K562 (cell line): ENCODE measurements around the gene PSMD14. TPM values are rescaled to one million over a fixed set of nuclear protein-coding genes. Genes with fewer than 3 reads are reported as not detected.

Experiments used
- ATAC-seq: fragments of 200-7000 bp; cut with Tn5 transposase; 3 replicates; pipeline ENCODE4 v1.9.1; 2020; ENCODE audit warnings: moderate library complexity
- BruUV-seq: library from RNA; stranded (reverse); fragments of 400-500 nt; replicated peaks from 2 replicates; lab custom pipeline; 2021; lab: Mats Ljungman, UMichigan
- CTCF ChIA-PET: fragments of 300-600 bp; formaldehyde crosslinking; extraction: SDS; loops from one replicate; lab custom pipeline; 2021; ENCODE audit warnings: low intra/inter-chr PET ratio; lab: Yijun Ruan, JAX
- POLR2A ChIA-PET: fragments of 300-600, 350-650 bp; sonication (Branson Sonifier 250); formaldehyde crosslinking; extraction: SDS; loops from one replicate; lab custom pipeline; 2021; ENCODE audit warnings: antibody characterized with exemption, inconsistent platforms; lab: Yijun Ruan, JAX
- DNase-seq, 4 experiments: peaks; one replicate each; pipeline versions ENCODE4 v3.0.0 to v3.0.0-alpha.2; 2011 to 2018; ENCODE audit warnings: low spot score in 3 of 4, mixed read lengths in 3 of 4; ENCODE audit errors: extremely low read depth in 1 of 4
- FAIRE-seq: peaks from 2 replicates; lab custom pipeline; 2011; peaks lifted over from hg19 to GRCh38; lab: Jason Lieb, UNC
- H2AFZ ChIP-seq: 2 replicates; pipeline ENCODE4 v1.6.0; 2011; ENCODE audit warnings: low read depth, low read length, control low read depth, inconsistent platforms
- H3K27ac ChIP-seq: fragments of 200-600 bp; 3 replicates; pipeline ENCODE4 v1.8.0; 2011; ENCODE audit warnings: low read depth, mild to moderate bottlenecking, control low read depth, inconsistent platforms, low read length, moderate library complexity, mixed read lengths; ENCODE audit errors: extremely low read depth
- H3K27me3 ChIP-seq, 2 experiments: fragments of 300-600 bp in 1 of 2; 2 replicates in 1 of 2; 3 replicates in 1 of 2; pipeline versions ENCODE4 v1.6.0 to v1.8.0; 2011; ENCODE audit warnings: inconsistent platforms in 2 of 2, low read length in 2 of 2, mild to moderate bottlenecking in 1 of 2, mixed read lengths in 1 of 2, moderate library complexity in 1 of 2; ENCODE audit not compliant: control insufficient read depth in 2 of 2, insufficient read depth in 2 of 2
- H3K36me3 ChIP-seq: fragments of 300-600 bp; 3 replicates; pipeline ENCODE4 v1.8.0; 2011; ENCODE audit warnings: mild to moderate bottlenecking, low read length, inconsistent platforms; ENCODE audit not compliant: control insufficient read depth, insufficient read depth
- H3K4me1 ChIP-seq, 2 experiments: fragments of 200-600 bp in 1 of 2; replicated peaks in 1 of 2; 2 replicates in 1 of 2; 3 replicates in 1 of 2; pipeline versions ENCODE4 v1.5.1 to v1.8.0; 2011; ENCODE audit warnings: inconsistent platforms in 2 of 2, low read length in 2 of 2, mild to moderate bottlenecking in 1 of 2, mixed read lengths in 1 of 2, moderate library complexity in 1 of 2; ENCODE audit not compliant: control insufficient read depth in 2 of 2, insufficient read depth in 2 of 2
- H3K4me2 ChIP-seq: 2 replicates; pipeline ENCODE4 v1.6.1; 2011; ENCODE audit warnings: low read length, control low read depth, inconsistent platforms, mixed read lengths; ENCODE audit not compliant: insufficient read depth
- H3K4me3 ChIP-seq: fragments of 200-600 bp; sonication (generic), shearing (Covaris generic); 2 replicates; pipeline ENCODE4 v1.5.1; 2016; ENCODE audit warnings: control low read depth, inconsistent platforms
- H3K79me2 ChIP-seq: fragments of 200-600 bp; 3 replicates; pipeline ENCODE4 v1.8.0; 2011; ENCODE audit warnings: low read length, inconsistent platforms; ENCODE audit not compliant: control insufficient read depth, insufficient read depth
- H3K9ac ChIP-seq, 2 experiments: 2 replicates each; pipeline versions ENCODE4 v1.6.0 to v1.6.1; 2011; ENCODE audit warnings: low read depth in 2 of 2, low read length in 2 of 2, control low read depth in 1 of 2, inconsistent platforms in 1 of 2, mild to moderate bottlenecking in 1 of 2, mixed read lengths in 1 of 2; ENCODE audit not compliant: insufficient read depth in 1 of 2
- H3K9me1 ChIP-seq: one replicate; pipeline ENCODE4 v1.6.0; 2011; ENCODE audit warnings: inconsistent platforms, mild to moderate bottlenecking, low read length, moderate library complexity; ENCODE audit not compliant: control insufficient read depth, insufficient read depth
- H3K9me3 ChIP-seq: replicated peaks from 2 replicates; pipeline ENCODE4 v1.5.1; 2011; ENCODE audit warnings: low read depth, low read length, inconsistent platforms; ENCODE audit not compliant: control insufficient read depth, insufficient read depth
- H4K20me1 ChIP-seq: replicated peaks from 2 replicates; pipeline ENCODE4 v1.6.1; 2011; ENCODE audit warnings: low read length, inconsistent platforms, mixed read lengths; ENCODE audit not compliant: control insufficient read depth, insufficient read depth
- ARHGAP35 ChIP-seq: fragments of 450-650 bp; IDR thresholded peaks from 2 replicates; pipeline ENCODE4 v1.6.1; 2018; ENCODE audit not compliant: partially characterized antibody
- CBX1 ChIP-seq: sonication (generic); IDR thresholded peaks from 2 replicates; pipeline ENCODE4 v1.6.1; 2016; ENCODE audit warnings: antibody characterized with exemption, low read depth, mild to moderate bottlenecking
- E2F1 ChIP-seq: sonication (generic); formaldehyde crosslinking; IDR thresholded peaks from 2 replicates; pipeline ENCODE4 v1.8.1; 2023; ENCODE audit warnings: mild to moderate bottlenecking, missing genetic modification reagents, moderate library complexity
- MAFK ChIP-seq: IDR thresholded peaks from 2 replicates; pipeline ENCODE4 v1.6.1; 2011; ENCODE audit warnings: low read length, improper control_type of control experiment
- MBD1 ChIP-seq: fragments of 250-450 bp; sonication (Bioruptor Pico); IDR thresholded peaks from 2 replicates; pipeline ENCODE4 v1.8.0; 2022; ENCODE audit warnings: inconsistent platforms
- PREB ChIP-seq: sonication (generic); formaldehyde crosslinking; IDR thresholded peaks from 2 replicates; pipeline ENCODE4 v1.8.1; 2023; ENCODE audit warnings: mild to moderate bottlenecking, missing genetic modification reagents
- PTBP1 ChIP-seq: fragments of 200-400 bp; formaldehyde crosslinking; IDR thresholded peaks from 2 replicates; pipeline ENCODE4 v1.6.1; 2017; ENCODE audit warnings: low read depth, low read length
- PURB ChIP-seq: sonication (generic); formaldehyde crosslinking; IDR thresholded peaks from 2 replicates; pipeline ENCODE4 v1.9.0; 2021; ENCODE audit warnings: low read depth, mild to moderate bottlenecking, missing genetic modification reagents
- PYGO2 ChIP-seq: fragments of 450-650 bp; IDR thresholded peaks from 2 replicates; pipeline ENCODE4 v1.6.1; 2016; ENCODE audit warnings: mild to moderate bottlenecking, missing genetic modification characterization, moderate library complexity, missing compliant biosample characterization
- RBBP5 ChIP-seq: fragments of 200-600 bp; sonication (generic); IDR thresholded peaks from 2 replicates; pipeline ENCODE4 v1.6.1; 2012; ENCODE audit warnings: borderline replicate concordance, mild to moderate bottlenecking, low read length, control low read depth, inconsistent platforms; ENCODE audit not compliant: insufficient read depth, poor library complexity, severe bottlenecking
- RFX7 ChIP-seq: fragments of 250-450 bp; sonication (Bioruptor Pico); IDR thresholded peaks from 2 replicates; pipeline ENCODE4 v1.5.1; 2021; ENCODE audit warnings: mild to moderate bottlenecking
- SMAD1 ChIP-seq: fragments of 150-350 bp; IDR thresholded peaks from 2 replicates; pipeline ENCODE4 v1.6.1; 2014; ENCODE audit warnings: low read length, low read depth; ENCODE audit not compliant: partially characterized antibody
- SMARCB1 ChIP-seq: IDR thresholded peaks from 2 replicates; pipeline ENCODE4 v1.6.1; 2011; ENCODE audit warnings: improper control_type of control experiment, low read depth; ENCODE audit not compliant: insufficient read length
- SNAPC5 ChIP-seq: fragments of 250-450 bp; sonication (Bioruptor Pico); IDR thresholded peaks from 2 replicates; pipeline ENCODE4 v1.8.0; 2021; ENCODE audit warnings: moderate library complexity, mild to moderate bottlenecking, inconsistent platforms
- SP2 ChIP-seq: IDR thresholded peaks from 2 replicates; pipeline ENCODE4 v1.6.1; 2011; ENCODE audit warnings: mild to moderate bottlenecking, low read depth, low read length, moderate library complexity; ENCODE audit not compliant: poor library complexity, severe bottlenecking; ENCODE audit errors: extremely low read depth
- ZC3H8 ChIP-seq: fragments of 450-650 bp; IDR thresholded peaks from 2 replicates; pipeline ENCODE4 v1.6.1; 2017
- ZNF766 ChIP-seq: fragments of 200-800 bp; sonication (Bioruptor generic); conservative IDR thresholded peaks from 2 replicates; pipeline ENCODE4 v1.6.1; 2016; ENCODE audit warnings: missing genetic modification characterization, missing compliant biosample characterization
- WGBS: fragments of 100-300 bp; shearing (Covaris generic); methylation state at CpG from one replicate; pipeline ENCODE4 v1.1.6; 2016; ENCODE audit warnings: low coverage, mixed read lengths; ENCODE audit not compliant: insufficient coverage; ENCODE audit errors: missing lambda C conversion rate; 5-methylcytosine and 5-hydroxymethylcytosine counted together
- in situ Hi-C: fragments of 300-500 bp; cut with MboI; formaldehyde crosslinking; loops from 4 replicates; pipeline ENCODE4 v1.15.0; 2018; ENCODE audit warnings: inconsistent platforms, mixed read lengths
- intact Hi-C: fragments of 100-400 bp; cut with micrococcal nuclease; formaldehyde crosslinking; loops from 2 replicates; pipeline ENCODE4 v1.14.2; 2022
- polyA plus RNA-seq, 8 experiments: library from polyadenylated mRNA; depleted of rRNA in 4 of 8; stranded (reverse) in 5 of 8; unstranded in 3 of 8; fragments of >200 nt; fragmentation: Nextera tagmentation in 2 of 8; fragmentation: Illumina TruSeq in 1 of 8; extraction: Ambion mirVana in 2 of 8; extraction: Trizol in 1 of 8; gene quantifications; 2 replicates each; pipeline versions ENCODE4 v1.2.1 to v1.2.3, GENCODE V29; 2011 to 2014; ENCODE audit warnings: inconsistent platforms in 1 of 8, missing spikeins in 1 of 8
- total RNA-seq, 7 experiments: library from RNA; depleted of rRNA in 6 of 7; stranded (reverse); fragments of >200 nt in 6 of 7; fragmentation: Illumina TruSeq in 2 of 7; extraction: Trizol in 2 of 7; gene quantifications; 2 replicates each; pipeline versions ENCODE4 v1.2.1 to v1.2.3, GENCODE V29; 2011 to 2021; ENCODE audit warnings: low replicate concordance in 1 of 7

The PSMD14 gene
- total and polyA plus RNA-seq, 9 of the 15 experiments (the other 6 are each of a cell fraction or from before 2014, with no cell fraction given): 151 to 515 (median 228) TPM

GRCh38 chr2:161415034-161415986 lies 107.1 kb downstream of the PSMD14 start:
- no peaks in the 10 kb centered on the region for H3K79me2 ChIP-seq
- peak overlapping the region; percentile 69 for H3K4me2 ChIP-seq
- ATAC-seq (peak; percentile 7), FAIRE-seq (no peak), DNase-seq (no peak)
- peak overlapping the region; percentile 35 to 91; a peak in 3 of 4 replicates for H3K9ac ChIP-seq
- WGBS: 27% methylated on average over 28 of the region's 29 CpGs
- ChIA-PET POLR2A (interaction anchor here (0.8 to 1.1 kb wide), 2 partner anchors 10 to 25 kb away, joined by 3 read pairs; no protein-coding TSS in a partner anchor), CTCF (no interaction called here)
- H3K27me3 ChIP-seq: peaks cover 51 to 53% of the 10 kb centered on the region in 2 experiments
- peaks cover 8 to 28% of the 10 kb centered on the region in 2 experiments; a peak in 4 of 5 replicates for H3K4me1 ChIP-seq
- peak overlapping the region; percentile 35 for H3K4me3 ChIP-seq
- in situ Hi-C loops: no loop called here
- H3K27ac ChIP-seq: no peak overlapping the region
- H3K9me1 ChIP-seq: no peaks in the 10 kb centered on the region
- no TSS peak for BruUV-seq
- peaks cover 10% of the 10 kb centered on the region; the same call in 2 of the 3 replicates for H3K36me3 ChIP-seq
- 0 out of 2 replicates have a peak overlapping the region, but pooled peaks have one; percentile 76 for H2AFZ ChIP-seq
- no peaks in the 10 kb centered on the region for H3K9me3 ChIP-seq
- H4K20me1 ChIP-seq: no peaks in the 10 kb centered on the region
- intact Hi-C loops: loop anchor here (5.0 kb wide), 1 partner anchor 108 kb away; the partner anchor contains the start of gene PSMD14
- TF ChIP-seq PTBP1 (no peak), MAFK (no peak), SP2 (no peak), PREB (CRISPR knock-in tag) (no peak), SNAPC5 (no peak), E2F1 (no peak), SMAD1 (no peak), RBBP5 (no peak), ZC3H8 (no peak), ZNF766 (CRISPR knock-in tag) (no peak), RFX7 (CRISPR knock-in tag) (no peak), SMARCB1 (no peak), PURB (CRISPR knock-in tag) (no peak), MBD1 (CRISPR knock-in tag) (no peak), CBX1 (no peak), PYGO2 (no peak), ARHGAP35 (no peak)
